IPS-NIHi11 (cell line): ENCODE measurements around the gene ATP13A4.
A peak's percentile ranks its signal among the peaks of the same experiment; 100 is the strongest.

ENCODE experiments used
- DNase-seq: peaks from one replicate; pipeline ENCODE4 v3.0.0; 2012; ENCODE audit warnings: mixed read lengths, low spot score

ATP13A4 gene

DNA sequence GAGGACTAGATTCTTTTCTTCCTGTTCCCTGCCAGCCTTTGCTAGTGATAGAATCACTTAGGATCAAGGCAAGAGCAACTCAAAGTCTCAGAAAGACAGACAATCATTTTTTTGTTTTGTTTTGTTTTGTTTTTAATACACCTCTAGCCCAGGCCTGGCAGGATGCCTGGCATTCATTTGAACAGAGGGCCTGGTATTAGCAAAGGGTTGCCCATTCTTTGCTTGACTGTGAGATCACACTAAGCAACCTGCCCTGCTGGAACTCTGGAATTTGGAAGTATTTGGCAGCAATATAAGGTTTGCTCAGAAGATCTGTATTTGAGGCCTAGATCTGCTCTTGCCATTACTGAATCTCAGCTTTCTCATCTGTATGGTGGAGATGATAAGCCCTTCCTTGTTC is 154.4 kb downstream of the ATP13A4 start:
- DNase-seq, result peak; percentile 27

DNA sequence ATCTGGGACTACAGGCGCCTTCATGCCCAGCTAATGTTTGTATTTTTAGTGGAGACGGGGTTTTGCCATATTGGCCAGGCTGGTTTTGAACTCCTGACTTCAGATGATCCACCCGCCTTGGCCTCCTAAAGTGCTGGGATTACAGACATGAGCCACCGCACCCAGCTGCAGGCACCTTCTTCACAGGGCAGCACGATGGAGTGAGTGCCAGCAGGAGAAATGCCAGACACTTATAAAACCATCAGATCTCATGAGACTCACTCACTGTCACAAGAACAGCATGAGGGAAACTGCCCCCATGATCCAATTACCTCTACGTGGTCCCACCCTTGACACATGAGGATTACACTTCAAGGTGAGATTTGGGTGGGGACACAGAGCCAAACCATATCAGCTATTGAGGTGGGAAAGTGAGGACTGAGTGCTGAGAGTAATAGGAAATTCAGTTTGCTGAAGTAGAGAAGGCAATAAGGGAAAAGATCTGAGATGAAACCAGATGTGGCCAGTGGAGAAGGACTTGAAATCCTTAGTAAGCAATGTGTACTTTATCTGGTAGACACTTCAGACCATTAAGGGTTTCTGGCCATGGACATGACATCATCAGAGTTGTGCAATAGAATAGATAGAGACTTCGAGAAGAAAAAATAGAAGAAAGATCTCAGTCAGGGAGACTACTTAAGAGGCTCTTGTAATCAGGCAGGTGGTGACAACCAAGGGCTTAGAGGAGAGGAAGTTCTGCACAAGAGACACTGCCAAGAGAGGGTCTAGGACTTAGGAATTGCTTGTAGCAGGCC is 158.0 kb downstream of the ATP13A4 start:
- no peak for DNase-seq

DNA sequence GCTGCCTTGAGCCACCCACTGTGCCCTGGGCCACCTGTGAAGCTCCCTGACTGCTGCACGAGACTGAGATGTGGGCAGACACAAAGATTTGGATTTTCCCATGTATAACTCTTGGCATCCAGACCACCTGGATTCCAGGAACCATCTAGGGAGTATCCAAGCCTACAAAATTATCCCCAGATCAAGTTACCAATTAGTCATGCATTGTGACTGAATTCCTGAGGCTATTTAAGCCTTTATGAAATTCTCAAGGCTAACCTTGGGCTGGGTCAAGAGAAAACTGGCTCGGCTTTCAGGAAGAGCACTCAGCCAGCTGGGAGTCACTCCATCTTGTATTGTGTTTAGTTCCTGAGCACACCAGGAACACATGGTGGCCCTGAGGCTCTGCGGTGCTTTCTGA is 162.8 kb downstream of the ATP13A4 start:
- peak; percentile 48 for DNase-seq

DNA sequence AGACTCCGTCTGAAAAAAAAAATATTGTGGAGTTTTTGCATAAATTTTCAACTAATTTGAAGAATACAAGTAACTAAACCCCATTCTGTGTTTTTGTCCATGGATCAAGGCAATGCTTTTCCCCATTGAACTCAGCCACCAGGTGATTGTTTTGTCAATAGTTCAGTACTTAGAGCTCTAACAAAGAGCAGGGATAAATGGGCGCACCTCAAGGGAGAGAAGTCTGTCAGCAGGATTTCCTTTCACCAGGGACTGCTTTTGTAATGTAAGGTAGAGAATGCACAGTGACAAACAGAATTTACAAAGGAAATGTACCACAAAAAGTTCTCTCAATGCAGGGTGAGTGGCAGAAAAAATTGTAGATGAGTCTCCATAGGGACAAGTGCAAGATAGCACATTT is 165.4 kb downstream of the ATP13A4 start:
- peak; percentile 42 for DNase-seq

DNA sequence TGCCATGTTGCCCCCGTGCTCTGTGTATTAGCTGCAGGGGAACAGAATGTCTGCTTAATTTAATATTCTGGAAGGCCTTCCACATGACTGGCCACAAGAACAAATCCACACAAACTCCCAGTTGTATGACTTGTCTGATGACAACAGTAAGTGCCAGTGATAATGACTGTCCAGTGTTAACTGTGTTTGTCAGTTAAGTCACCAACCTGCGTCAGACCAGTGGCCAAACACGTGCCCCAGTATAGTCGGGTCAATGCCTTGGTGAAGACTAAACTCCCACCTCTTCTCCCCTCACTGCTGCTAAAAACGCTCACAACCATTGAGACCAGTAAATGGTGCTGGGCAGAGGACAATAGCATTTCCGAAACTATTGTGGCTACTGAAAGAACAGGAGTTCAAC is 166.3 kb downstream of the ATP13A4 start:
- no peak for DNase-seq

DNA sequence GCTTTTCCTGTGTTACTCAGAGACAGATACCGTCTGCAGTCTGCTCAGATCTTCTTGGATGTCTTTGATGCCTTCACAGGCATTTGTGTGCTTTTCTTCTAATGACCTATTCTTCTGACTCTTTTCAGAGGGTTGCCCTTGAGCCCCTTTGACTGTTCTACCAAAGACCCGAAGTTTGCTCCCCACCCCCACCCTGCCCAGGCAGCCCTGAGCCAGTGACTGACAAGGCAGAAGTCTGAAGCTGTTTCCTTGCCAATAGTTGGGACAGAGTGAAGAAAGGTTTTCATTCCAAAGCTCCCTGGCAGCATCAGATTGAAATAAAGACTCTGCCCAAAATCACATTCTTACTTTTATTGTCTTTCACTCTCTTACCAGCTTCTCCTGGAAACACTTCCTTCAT is 167.1 kb downstream of the ATP13A4 start:
- DNase-seq, result no peak

DNA sequence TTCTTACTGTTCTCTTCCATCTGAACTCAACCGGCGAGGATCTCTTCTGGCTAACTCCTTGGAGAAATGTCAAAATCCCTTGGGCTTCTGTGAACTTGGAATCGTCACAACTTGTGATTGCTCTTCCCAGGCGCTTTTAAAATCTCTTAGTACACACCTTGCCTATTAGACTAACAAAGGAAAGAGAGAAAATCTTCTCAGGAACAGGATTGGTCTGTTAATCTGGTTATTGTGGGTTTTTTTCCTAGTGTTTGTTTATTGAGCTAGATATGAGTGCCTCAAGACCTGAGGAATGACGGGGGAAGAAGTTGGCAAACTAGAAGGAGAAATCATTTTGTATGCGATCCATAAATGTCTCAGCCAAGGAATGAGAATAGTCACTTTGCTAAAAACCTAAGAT is 176.0 kb downstream of the ATP13A4 start, which contains the start of gene ATP13A5:
ATP13A5 (minus strand) TSS at position 48 of the 400 bp plus-strand sequence; CDS start at position 20, 28 bp downstream.
- no peak for DNase-seq

DNA sequence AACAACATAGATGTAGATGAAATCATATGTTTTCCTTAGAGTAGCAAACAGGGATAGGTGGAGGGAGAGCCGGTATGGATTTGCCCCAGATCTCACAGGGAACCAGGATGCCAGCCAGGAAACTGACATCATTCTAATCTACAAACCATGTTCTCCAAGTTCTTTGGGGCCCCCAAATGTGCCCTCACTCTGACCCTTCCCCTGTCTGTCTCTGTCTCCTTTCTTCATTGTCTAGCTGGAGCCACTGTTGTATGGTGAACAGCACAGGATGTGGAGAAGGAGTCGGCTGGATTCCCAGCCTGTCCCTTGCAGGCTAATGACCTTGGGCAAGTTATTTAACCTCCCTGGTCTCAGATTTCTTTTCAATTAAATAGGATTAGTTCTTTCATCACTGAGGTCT is 177.1 kb downstream of the ATP13A4 start:
- no peak for DNase-seq

DNA sequence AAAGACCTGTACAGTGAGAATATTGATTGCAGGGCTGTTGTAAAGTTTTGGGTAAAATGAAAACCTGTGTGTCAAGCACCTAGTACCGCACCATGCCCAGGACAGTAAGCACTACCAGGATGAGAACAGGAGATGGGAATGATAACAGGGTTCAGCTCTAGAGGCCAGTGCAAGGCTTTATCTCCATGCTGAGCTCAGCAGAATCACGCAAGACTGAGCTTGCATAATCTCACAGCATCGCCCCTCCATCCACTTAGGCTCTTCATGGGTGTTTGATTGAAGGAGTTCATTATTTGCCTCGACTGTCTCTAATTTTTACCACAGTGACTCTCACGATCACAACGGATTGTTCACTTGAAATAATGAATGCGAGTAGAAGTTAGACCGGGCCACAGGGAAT is 179.1 kb downstream of the ATP13A4 start:
- no peak for DNase-seq

DNA sequence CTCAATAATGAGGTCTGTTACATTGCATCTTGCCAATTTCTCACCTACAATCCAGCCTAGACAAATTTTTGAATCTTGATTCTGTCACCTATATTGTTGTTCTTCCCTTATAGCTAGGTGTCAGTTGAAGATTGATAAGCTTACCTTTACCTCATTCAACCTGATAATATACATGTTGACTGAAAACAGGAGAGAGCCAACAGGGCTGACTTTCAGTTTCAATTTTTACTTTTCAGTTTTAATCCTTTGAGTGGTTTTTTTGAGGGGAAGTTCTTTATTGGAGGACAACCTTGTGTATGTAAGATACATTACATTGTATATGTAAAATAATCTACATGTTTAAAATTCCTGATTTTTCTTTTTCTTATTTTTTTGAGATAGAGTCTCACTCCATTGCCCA is 181.9 kb downstream of the ATP13A4 start:
- DNase-seq, result no peak

DNA sequence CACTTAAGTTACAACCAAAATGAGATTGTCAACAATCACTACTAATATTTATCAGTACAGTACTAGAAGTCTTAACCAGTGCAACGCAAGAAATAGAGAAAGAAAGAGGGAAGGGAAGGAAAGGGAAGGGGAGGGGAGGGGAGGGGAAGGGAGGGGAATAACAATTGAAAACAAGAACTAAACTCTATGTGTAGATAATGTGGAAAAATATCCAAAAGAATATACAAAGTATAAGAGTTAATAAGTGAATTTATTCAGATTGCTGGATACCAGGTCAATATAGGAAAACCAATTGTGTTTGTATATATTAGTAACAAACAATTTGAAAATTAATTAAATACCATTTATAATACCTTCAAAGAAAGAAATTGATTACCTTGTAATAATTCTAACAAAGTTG is 186.8 kb downstream of the ATP13A4 start:
- no peak for DNase-seq

DNA sequence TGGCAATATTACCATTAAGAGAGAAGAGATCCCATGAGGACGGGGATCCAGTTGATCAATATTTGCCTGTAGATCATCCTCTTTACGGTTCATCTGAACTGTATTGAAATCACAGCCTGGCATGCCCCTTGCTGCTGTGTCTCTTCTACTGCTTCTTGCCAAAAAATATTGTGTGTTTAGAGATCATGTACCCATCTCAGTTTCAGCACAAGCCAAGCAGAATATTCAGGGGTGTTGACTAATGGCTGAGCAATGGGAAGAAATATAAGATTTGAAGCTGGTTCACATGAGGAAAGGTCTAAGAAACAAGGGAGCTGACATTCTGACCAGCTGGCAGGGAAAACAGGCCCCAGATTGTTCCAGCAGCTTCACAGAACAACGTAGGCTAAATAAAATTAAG is 197.4 kb downstream of the ATP13A4 start:
- DNase-seq, result no peak

DNA sequence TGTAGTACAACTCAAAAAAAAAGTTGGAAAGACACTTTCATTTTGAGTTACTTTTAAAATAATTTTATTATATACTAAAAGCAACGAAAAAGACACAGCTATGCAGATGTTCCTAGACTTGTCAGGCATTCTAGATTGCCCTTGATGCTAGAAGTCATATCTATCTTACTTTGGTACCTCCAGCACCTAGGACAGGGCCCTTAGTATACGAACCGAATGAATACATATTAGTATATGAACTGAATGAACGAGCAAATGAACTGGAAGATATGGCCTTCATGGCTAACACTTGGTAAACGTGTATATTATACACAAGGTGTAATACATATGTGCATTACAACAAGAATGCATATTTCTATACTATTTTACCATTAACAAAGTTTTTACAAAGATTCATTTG is 200.3 kb downstream of the ATP13A4 start:
- DNase-seq, result no peak
